Memory B cell (primary cell): ENCODE measurements around the gene EGFL7.
A peak's percentile ranks its signal among the peaks of the same experiment; 100 is the strongest.

ENCODE experiments used
- ATAC-seq: fragments of 150-1000 bp; cut with Tn5 transposase; 2 replicates; pipeline ENCODE4 v1.10.0; 2021; ENCODE audit warnings: low read depth, mild to moderate bottlenecking, moderate library complexity
- DNase-seq, 2 donors: peaks; one replicate each; pipeline ENCODE4 v3.0.0; 2022; ENCODE audit warnings: low spot score in 2 of 2
- H3K27ac Mint-ChIP-seq: one replicate; pipeline ENCODE4 v1.8.0; 2022; ENCODE audit warnings: mild to moderate bottlenecking, moderate library complexity, mixed read lengths
- H3K27me3 Mint-ChIP-seq: one replicate; pipeline ENCODE4 v1.8.0; 2022; ENCODE audit warnings: mixed read lengths
- H3K36me3 Mint-ChIP-seq: one replicate; pipeline ENCODE4 v1.8.0; 2022; ENCODE audit warnings: mild to moderate bottlenecking, mixed read lengths
- H3K4me1 Mint-ChIP-seq: one replicate; pipeline ENCODE4 v1.8.0; 2022; ENCODE audit warnings: mixed read lengths
- H3K4me3 Mint-ChIP-seq: one replicate; pipeline ENCODE4 v1.8.0; 2022; ENCODE audit warnings: mild to moderate bottlenecking, moderate library complexity, mixed read lengths
- H3K9me3 Mint-ChIP-seq: one replicate; pipeline ENCODE4 v1.8.0; 2022; ENCODE audit warnings: mixed read lengths

Gene EGFL7

DNA sequence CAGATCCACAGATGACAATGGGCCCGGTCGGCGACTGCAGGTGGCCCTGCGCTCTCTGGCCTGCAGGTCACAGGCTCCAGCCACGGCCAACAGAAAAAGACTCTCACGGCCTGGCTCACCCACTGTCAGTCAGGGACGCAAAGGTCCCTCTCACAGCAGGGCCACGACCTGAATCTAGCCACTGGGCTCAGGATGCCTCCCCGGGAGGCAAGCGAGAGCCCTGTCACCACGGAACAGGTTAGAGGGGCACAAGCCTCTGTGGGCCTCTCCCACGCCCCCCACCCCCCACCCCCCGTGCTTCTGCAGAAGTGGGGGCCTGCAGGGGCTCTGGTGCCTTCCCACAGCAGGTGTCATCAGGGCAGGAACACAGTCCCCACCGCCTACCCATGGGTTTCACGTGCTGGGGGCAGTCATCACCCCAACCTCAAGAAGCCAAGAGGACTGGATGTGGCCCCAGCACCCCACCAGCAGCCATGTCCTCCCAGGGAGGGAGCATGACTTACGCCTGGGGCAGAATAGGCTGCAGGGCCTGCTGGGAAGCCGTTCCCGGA, 17.3 kb upstream of the EGFL7 start:
- Mint-ChIP-seq H3K4me3 (no peak overlapping the region), H3K27me3 (peaks cover 9% of the 10 kb centered on the region), H3K4me1 (peaks cover 6% of the 10 kb centered on the region), H3K36me3 (no peaks in the 10 kb centered on the region), H3K27ac (no peak overlapping the region), H3K9me3 (no peaks in the 10 kb centered on the region)
- DNase-seq, result peak in 1 of 2 donors; percentile 18
- ATAC-seq, result no peak

DNA sequence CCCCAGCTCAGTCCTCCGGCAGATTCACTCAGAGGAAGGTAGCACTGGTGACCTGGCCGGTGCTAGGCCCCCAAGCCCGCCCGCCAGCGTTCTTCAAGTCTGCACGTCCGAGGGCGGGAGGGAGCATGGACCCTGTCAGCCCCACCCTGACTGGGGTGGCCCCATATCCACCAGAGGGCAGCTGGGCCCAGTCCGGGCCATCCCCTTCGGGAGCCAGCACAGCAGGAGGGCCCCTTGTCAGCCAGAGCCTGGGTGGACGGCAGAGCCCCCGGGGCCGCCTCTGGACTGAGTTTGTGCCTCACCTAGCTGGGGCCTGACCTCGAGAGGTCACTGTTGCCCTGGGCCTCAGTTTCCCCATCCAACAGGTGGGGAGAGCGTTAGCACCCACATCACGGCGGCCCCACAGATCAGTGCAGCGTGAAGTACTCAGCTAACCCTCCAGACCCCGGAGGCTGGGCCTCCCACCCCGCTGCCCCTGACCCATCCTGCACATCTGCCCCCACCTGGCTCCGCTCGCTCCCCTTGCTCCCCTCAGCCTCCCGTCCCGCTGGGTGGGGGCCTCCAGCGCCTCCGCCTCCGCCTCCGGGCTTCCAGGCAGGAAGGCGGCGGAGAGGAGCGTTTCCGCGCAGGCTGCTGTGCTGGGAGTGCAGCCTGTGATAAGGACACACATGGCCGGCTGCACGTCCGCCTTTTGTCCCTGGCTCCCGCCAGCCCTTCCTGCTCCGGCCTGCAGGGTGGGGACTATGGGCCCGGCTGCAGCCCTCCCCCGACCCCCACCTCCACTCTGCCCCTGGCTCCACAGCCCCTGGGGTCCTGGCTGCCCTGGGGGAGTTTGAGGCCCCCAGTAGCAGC, 16.6 kb upstream of the EGFL7 start:
- Mint-ChIP-seq H3K4me3 (peak overlapping the region; percentile 47), H3K27me3 (peaks cover 9% of the 10 kb centered on the region), H3K4me1 (peaks cover 11% of the 10 kb centered on the region), H3K9me3 (no peaks in the 10 kb centered on the region), H3K27ac (no peak overlapping the region), H3K36me3 (no peaks in the 10 kb centered on the region)
- DNase-seq, result peak in 1 of 2 donors; percentile 32
- no peak for ATAC-seq

DNA sequence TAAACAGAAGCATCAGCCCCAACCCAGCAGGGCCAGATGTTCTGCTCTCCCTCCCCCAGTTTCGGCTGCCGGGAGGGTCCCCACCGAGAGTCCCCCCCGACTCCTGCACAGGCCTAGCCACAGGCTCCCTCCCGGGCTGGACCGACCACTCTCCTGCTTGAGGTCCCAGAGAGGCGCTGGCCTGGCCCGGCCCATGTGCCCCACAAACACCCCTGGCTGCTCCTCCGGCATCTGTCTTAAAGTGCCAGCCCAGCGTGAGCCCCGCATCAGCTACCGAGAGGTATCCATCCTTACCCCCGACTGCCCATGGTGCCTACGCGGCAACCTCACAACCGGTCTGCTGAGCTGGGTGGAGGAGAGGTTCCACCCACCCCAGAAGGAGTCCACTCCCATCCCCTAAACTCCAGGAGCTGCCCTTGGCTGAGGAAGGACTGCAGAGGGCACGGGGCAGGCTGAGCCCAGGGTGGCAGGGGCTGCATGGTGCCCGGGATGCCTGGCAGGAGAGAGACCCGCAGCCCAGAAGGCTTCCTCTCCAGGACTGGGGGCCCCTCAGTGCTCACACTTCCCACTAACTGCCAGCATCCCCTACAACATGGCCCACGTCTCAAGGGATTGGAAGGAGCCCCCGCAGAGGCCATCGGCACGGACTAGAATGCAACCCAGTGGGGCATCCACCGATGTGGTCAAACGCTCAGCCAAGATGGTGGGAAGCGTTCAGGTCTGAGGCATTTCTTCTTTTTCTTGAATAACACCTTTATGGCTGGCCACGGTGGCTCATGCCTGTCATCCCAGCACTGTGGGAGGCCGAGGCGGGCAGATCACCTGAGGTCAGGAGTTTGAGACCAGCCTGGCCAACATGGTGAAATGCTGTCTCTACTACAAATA, 15.6 kb upstream of the EGFL7 start:
- Mint-ChIP-seq H3K27ac (no peak overlapping the region), H3K27me3 (peaks cover 9% of the 10 kb centered on the region), H3K9me3 (no peaks in the 10 kb centered on the region), H3K4me1 (peaks cover 11% of the 10 kb centered on the region), H3K4me3 (no peak overlapping the region), H3K36me3 (no peaks in the 10 kb centered on the region)
- no peak for ATAC-seq
- peak in 1 of 2 donors; percentile 18 for DNase-seq

DNA sequence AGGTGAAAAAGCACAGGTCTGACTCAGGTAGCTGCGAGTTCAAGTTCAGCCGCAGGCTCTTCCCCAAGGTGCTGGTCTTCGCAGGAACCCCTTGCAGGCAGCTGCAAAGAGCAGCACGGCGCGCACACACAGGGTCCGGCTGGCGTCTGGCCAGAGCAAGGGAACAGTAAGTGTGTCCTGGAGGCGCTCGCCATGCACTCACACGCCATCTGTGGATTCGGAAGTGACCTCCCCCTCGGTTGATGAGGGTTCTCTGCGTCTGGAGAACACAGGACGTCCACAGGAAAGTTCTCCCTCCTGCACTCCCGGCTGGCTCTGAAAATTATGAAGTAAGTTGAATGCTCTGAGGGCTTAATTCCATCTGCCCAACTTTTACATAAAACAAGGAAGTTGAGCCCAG, 14.0 kb upstream of the EGFL7 start:
- Mint-ChIP-seq H3K27me3 (peaks cover 10% of the 10 kb centered on the region), H3K36me3 (no peaks in the 10 kb centered on the region), H3K27ac (no peak overlapping the region), H3K4me3 (no peak overlapping the region), H3K4me1 (peaks cover 10% of the 10 kb centered on the region), H3K9me3 (no peaks in the 10 kb centered on the region)
- ATAC-seq (no peak), DNase-seq (peak in 1 of 2 donors; percentile 10)

DNA sequence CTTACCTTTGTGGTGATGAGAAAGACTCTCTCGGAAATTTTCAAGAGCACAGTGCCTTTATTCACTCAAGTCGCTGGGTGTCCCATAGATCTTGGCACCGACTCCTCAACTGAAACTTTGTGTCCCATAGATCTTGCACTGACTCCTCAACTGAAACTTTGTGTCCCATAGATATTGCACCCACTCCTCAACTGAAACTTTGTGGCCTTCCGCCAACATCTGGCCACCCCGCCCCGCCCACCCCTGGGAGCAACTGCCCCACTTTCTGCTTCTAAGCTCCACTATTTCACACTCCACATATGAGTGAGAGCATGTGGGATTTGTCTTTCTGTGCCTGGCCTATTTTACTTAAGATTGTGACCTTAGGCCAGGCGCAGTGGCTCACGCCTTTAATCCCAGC, 12.7 kb upstream of the EGFL7 start:
- Mint-ChIP-seq H3K4me3 (no peak overlapping the region), H3K27me3 (peaks cover 10% of the 10 kb centered on the region), H3K36me3 (no peaks in the 10 kb centered on the region), H3K27ac (no peak overlapping the region), H3K9me3 (no peaks in the 10 kb centered on the region), H3K4me1 (peaks cover 7% of the 10 kb centered on the region)
- DNase-seq (no peak), ATAC-seq (no peak)

DNA sequence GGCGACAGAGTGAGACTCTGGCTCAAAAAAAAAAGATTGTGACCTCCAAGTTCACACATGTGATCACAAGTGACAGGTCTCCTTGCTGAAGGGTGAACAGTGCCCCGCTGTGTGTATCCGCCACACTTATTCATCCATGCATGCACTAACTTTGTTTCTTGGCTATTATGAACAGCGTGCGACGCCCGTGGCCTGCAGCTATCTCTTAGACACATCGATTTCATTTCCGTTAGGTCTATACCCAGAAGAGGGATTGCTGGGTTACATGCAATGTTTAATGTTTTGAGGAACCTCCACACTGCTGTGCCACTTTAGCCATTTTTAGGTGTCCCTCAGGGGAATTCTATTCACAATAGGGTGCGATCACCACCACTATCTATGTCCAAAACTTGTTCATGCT, 12.1 kb upstream of the EGFL7 start:
- Mint-ChIP-seq H3K4me3 (no peak overlapping the region), H3K4me1 (peaks cover 7% of the 10 kb centered on the region), H3K36me3 (no peaks in the 10 kb centered on the region)

DNA sequence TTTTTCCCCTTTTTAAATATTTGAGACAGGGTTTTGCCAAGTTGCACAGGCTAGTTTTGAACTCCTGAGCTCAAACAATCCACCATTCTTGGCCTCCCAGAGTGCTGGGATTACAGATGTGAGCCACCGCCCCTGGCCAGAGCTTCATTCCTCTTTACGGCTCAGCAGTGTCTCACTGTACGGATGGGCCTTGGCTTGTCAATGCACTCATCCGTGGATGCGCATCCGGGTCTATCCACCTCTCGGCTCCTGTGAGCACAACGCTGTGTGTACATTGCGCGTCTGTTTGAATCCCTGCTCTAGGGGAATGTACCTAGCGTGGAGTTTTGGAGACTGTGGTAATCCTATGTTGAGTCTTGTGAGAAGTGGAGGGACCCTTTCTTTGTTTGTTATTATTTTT, 10.9 kb upstream of the EGFL7 start:
- DNase-seq, result no peak
- peaks cover 7% of the 10 kb centered on the region for H3K4me1 Mint-ChIP-seq
- no peak for ATAC-seq
- H3K27ac Mint-ChIP-seq, result no peak overlapping the region
- H3K9me3 Mint-ChIP-seq, result no peaks in the 10 kb centered on the region
- H3K27me3 Mint-ChIP-seq, result peaks cover 12% of the 10 kb centered on the region
- H3K4me3 Mint-ChIP-seq, result no peak overlapping the region
- H3K36me3 Mint-ChIP-seq, result no peaks in the 10 kb centered on the region

More for the DNA sequence above, 12.1 kb upstream of the EGFL7 start:
- Mint-ChIP-seq H3K27me3 (peaks cover 13% of the 10 kb centered on the region), H3K9me3 (no peaks in the 10 kb centered on the region), H3K27ac (no peak overlapping the region)
- peak; percentile 81 for ATAC-seq
- no peak for DNase-seq

DNA sequence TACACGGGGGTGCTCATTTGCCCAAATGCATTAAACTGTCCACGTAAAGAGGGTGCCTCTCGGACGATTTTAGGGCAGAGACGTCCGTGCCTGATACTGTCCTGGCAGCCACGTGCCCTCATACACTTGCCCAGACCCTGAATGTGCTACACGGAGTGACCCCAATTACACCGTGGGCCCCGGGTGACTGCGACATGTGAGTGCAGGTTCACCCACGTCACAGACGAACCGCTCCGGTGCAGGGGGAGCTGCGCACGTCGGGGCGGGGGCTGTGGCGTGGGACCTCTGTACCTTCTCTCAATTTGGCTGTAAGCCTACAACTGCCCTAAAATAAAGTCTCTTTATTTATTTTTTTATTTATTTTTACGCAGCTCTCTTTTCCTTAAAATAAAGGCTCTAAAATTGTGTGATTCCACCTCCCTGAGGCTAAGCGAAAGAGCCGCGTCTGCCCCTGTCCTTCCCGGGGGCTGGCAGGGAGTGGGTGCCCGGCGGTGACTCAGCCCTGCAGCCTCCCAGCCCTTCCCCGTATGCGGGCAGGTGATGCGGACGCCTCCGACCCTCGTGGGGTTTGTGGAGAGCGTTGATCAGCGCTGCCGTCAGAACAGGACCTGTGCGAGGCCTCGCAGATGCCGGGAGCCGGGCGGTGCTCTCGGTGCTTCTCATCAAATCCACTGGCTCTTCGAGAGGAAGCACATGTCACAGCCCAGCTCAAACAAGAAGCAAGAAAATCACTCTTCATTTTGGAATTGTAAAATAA, 9.2 kb upstream of the EGFL7 start:
- DNase-seq (no peak), ATAC-seq (no peak)
- Mint-ChIP-seq H3K4me1 (peaks cover 11% of the 10 kb centered on the region), H3K27ac (no peak overlapping the region), H3K27me3 (peaks cover 15% of the 10 kb centered on the region), H3K4me3 (no peak overlapping the region), H3K9me3 (no peaks in the 10 kb centered on the region), H3K36me3 (no peaks in the 10 kb centered on the region)

DNA sequence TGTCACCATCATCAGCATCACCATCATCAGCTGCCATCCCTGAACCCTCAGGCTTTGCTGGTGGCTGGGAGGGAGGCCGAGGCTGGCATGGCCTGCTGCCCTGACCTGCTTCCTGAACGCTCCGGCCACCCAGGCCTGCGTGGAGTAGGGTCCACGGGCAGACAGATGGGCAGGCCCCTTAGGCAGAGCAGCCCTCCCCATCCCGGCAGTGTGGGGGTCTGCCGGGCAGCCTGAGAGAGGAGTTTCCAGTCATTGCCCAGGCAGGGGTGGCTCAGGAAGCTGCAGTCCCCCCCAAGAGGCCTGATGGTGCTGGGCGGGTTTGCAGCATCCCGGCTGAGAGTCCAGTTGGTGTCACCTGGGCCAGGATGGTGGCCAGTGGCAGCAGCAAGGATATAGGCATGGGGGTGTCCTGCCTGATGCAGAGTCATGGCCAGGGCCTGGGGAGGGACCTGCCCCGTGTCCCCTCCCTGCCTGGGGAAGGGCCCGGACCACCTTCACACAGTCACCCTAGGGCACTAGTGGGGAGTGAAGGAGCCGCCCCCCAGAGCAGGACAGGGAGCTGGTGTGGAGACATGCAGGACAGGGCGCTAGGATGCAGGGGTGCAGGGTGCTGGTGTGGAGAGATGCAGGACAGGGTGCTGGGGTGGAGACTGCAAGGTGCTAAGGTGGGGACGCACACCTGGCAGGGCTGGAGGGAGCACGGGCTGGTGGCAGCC, 7.7 kb upstream of the EGFL7 start:
- no peak for DNase-seq
- no peaks in the 10 kb centered on the region for H3K36me3 Mint-ChIP-seq
- H3K4me1 Mint-ChIP-seq, result peaks cover 14% of the 10 kb centered on the region
- ATAC-seq, result no peak
- H3K27ac Mint-ChIP-seq, result no peak overlapping the region
- peaks cover 17% of the 10 kb centered on the region for H3K27me3 Mint-ChIP-seq
- no peaks in the 10 kb centered on the region for H3K9me3 Mint-ChIP-seq
- no peak overlapping the region for H3K4me3 Mint-ChIP-seq

DNA sequence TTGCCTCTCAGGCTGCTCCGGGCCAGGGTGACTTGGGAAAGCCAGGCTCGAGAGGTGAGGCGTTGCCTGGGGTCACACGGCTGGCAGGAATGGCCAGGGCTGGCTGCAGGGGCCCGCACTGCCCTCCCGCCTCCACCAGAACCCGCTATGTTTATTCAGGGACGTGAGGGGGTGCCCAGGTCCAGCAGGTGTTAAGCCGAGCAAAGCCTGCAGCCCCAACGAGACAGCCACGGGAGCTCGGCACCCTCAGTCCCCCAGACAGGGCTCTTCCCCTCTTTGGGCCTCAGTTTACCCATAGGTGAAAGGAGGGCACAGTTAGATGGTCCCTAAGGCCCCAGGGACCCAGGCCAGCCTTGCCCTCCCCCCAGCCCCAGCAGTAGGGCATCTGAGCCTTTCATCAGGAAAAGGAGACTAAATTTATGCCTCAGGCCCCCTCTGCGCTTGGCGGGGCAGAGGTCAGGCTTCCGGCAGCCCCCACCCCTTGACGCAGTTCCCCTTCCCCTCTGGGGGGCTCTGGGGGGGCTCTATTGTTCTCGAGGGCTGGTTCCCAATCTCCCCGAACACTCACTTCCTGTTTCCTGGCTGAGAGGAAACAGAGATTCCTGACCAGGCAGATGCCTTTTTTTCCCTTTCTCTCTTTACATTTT, 7.1 kb upstream of the EGFL7 start:
- DNase-seq, result no peak
- Mint-ChIP-seq H3K9me3 (no peaks in the 10 kb centered on the region), H3K27me3 (peaks cover 19% of the 10 kb centered on the region), H3K36me3 (no peaks in the 10 kb centered on the region), H3K27ac (no peak overlapping the region), H3K4me3 (no peak overlapping the region), H3K4me1 (peaks cover 13% of the 10 kb centered on the region)
- ATAC-seq, result no peak

DNA sequence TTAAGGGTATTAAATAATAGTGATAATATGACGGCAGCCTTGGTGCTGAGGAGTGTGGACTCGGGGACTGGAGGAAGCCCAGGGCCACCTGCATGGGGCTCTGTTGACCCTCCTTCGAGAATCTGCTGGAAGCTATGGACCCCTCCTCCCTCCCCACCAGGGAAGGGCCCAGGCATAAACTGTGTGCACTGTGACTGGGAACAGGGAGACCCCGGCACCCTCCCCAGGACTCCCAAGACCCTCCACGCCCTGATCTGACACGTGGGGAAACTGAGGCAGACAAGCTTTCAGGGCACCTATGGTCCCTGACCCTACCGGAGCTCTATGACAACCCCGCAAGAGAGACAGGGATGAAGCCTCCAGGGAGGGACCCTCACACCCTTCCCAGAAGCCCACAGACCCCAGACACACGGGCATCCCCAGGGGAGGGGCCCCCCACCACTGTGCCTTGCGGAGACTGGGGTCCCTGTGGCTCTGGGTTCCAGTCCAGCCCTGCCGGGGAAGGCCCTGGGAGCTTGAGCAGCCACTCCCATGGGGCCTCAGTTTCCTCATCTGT, 6.5 kb upstream of the EGFL7 start:
- peaks cover 19% of the 10 kb centered on the region for H3K27me3 Mint-ChIP-seq

DNA sequence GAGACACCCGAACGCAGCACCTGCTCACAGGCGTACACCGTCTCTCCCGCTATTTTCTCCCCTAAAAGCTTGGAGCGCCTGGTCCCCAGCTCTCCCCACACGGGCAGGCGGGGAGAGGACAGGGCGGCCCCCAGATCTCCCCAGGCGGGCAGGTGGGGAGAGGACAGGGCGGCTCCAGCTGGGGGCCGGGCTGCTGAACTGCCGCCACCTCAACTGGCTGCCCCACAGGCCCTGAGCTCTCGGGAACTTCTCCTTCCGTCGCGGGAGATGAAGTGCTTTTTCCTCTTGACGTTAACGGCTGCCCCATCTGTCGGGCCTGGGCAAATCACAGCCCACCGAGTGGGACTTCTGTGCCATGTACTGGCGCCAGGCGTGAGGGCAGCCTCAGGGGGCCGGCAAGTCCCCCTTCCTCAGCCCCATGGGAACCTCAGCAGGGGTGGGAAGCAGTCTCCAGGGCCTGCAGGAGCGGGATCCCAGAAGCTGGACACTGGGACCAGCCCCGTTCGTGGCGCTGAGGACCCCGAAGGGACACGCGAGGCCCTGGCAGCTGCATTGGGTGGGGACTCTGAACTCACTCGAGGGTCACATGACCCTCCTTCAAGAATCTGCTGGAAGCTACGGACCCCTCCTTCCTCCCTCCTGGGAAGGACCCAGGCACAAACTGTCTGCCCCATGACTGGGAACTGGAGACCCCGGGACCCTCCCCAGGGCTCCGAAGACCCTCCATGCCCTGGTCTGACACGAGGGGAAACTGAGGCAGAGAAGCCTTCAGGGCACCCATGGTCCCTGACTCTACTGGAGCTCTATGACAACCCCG, 5.7 kb upstream of the EGFL7 start:
- H3K27ac Mint-ChIP-seq, result no peak overlapping the region
- DNase-seq (peak in 1 of 2 donors; percentile 35), ATAC-seq (peak; percentile 27)

More for the DNA sequence above, 6.5 kb upstream of the EGFL7 start:
- no peaks in the 10 kb centered on the region for H3K9me3 Mint-ChIP-seq
- DNase-seq (no peak), ATAC-seq (no peak)
- no peak overlapping the region for H3K4me3 Mint-ChIP-seq
- no peak overlapping the region for H3K27ac Mint-ChIP-seq
- H3K36me3 Mint-ChIP-seq, result no peaks in the 10 kb centered on the region
- H3K4me1 Mint-ChIP-seq, result peaks cover 9% of the 10 kb centered on the region

More for the DNA sequence above, 5.7 kb upstream of the EGFL7 start:
- peaks cover 9% of the 10 kb centered on the region for H3K4me1 Mint-ChIP-seq
- no peaks in the 10 kb centered on the region for H3K9me3 Mint-ChIP-seq
- peak overlapping the region; percentile 41 for H3K4me3 Mint-ChIP-seq
- peaks cover 19% of the 10 kb centered on the region for H3K27me3 Mint-ChIP-seq
- no peaks in the 10 kb centered on the region for H3K36me3 Mint-ChIP-seq
